HepG2 (cell line): Measurements from ENCODE around the gene INO80B. TPM values are rescaled to one million over a fixed set of nuclear protein-coding genes. Genes with fewer than 3 reads are reported as not detected.

Experiments used
- CSRNP2 ChIP-seq: sonication (generic); formaldehyde crosslinking; conservative IDR thresholded peaks from 2 replicates; pipeline ENCODE4 v1.8.0; 2022; ENCODE audit warnings: low read depth, missing genetic modification reagents
- FOXA3 ChIP-seq: IDR thresholded peaks from 2 replicates; pipeline ENCODE4 v1.6.1; 2016; ENCODE audit warnings: missing genetic modification reagents, missing compliant biosample characterization
- HNRNPLL ChIP-seq: fragments of 200-400 bp; formaldehyde crosslinking; IDR thresholded peaks from 2 replicates; pipeline ENCODE4 v1.6.1; 2017; ENCODE audit warnings: mild to moderate bottlenecking, low read depth, low read length; ENCODE audit not compliant: poor library complexity, severe bottlenecking
- PRDM4 ChIP-seq: sonication (generic); formaldehyde crosslinking; IDR thresholded peaks from 2 replicates; pipeline ENCODE4 v1.9.0; 2021; ENCODE audit warnings: missing genetic modification reagents, borderline replicate concordance
- RARA ChIP-seq: IDR thresholded peaks from 2 replicates; pipeline ENCODE4 v1.6.1; 2016; ENCODE audit warnings: missing genetic modification reagents, missing compliant biosample characterization
- SALL1 ChIP-seq: sonication (generic); formaldehyde crosslinking; IDR thresholded peaks from 2 replicates; pipeline ENCODE4 v1.8.0; 2022; ENCODE audit warnings: mild to moderate bottlenecking, missing genetic modification reagents
- TEAD3 ChIP-seq: optimal IDR thresholded peaks from 2 replicates; pipeline ENCODE3; 2016; ENCODE audit warnings: borderline replicate concordance
- UBTF ChIP-seq: sonication (generic); formaldehyde crosslinking; IDR thresholded peaks from 2 replicates; pipeline ENCODE4 v1.4.0; 2020; ENCODE audit warnings: mild to moderate bottlenecking, missing genetic modification reagents
- ZBTB42 ChIP-seq: sonication (generic); formaldehyde crosslinking; IDR thresholded peaks from 2 replicates; pipeline ENCODE4 v1.5.0; 2020; ENCODE audit warnings: mild to moderate bottlenecking, missing genetic modification reagents
- ZNF18 ChIP-seq: sonication (generic); formaldehyde crosslinking; IDR thresholded peaks from 2 replicates; pipeline ENCODE4 v1.8.0; 2022; ENCODE audit warnings: mild to moderate bottlenecking, missing genetic modification reagents; ENCODE audit not compliant: insufficient replicate concordance
- ZNF562 ChIP-seq: sonication (generic); formaldehyde crosslinking; IDR thresholded peaks from 2 replicates; pipeline ENCODE4 v1.8.0; 2022; ENCODE audit warnings: missing genetic modification reagents, borderline replicate concordance
- ZNF747 ChIP-seq: sonication (generic); formaldehyde crosslinking; IDR thresholded peaks from 2 replicates; pipeline ENCODE4 v1.8.1; 2023; ENCODE audit warnings: missing genetic modification reagents, mild to moderate bottlenecking, borderline replicate concordance
- ZSCAN5A ChIP-seq: sonication (generic); formaldehyde crosslinking; IDR thresholded peaks from 2 replicates; pipeline ENCODE4 v1.8.0; 2022; ENCODE audit warnings: mild to moderate bottlenecking, missing genetic modification reagents, borderline replicate concordance
- ZUFSP ChIP-seq: sonication (generic); formaldehyde crosslinking; IDR thresholded peaks from 2 replicates; pipeline ENCODE4 v1.9.0; 2021; ENCODE audit warnings: missing genetic modification reagents, mild to moderate bottlenecking, borderline replicate concordance
- polyA plus RNA-seq, 8 experiments: library from polyadenylated mRNA; depleted of rRNA in 3 of 8; stranded (reverse) in 7 of 8; unstranded in 1 of 8; fragments of >200 nt; fragmentation: Illumina TruSeq in 4 of 8; extraction: Trizol in 4 of 8; gene quantifications; 2 replicates each; pipeline versions ENCODE4 v1.2.1 to v1.2.3, GENCODE V29; 2011 to 2016; ENCODE audit warnings: low read depth in 4 of 8, missing spikeins in 1 of 8, mixed read lengths in 1 of 8; ENCODE audit not compliant: insufficient read depth in 1 of 8
- total RNA-seq, 5 experiments: library from RNA; depleted of rRNA; stranded (reverse); fragments of >200 nt; fragmentation: Illumina TruSeq; extraction: Trizol; gene quantifications; 2 replicates each; pipeline ENCODE4 v1.2.3, GENCODE V29; 2016; ENCODE audit warnings: low read depth in 1 of 5

Gene INO80B
- total and polyA plus RNA-seq, 2 of the 13 experiments (the other 11 are each of a cell fraction or from before 2014, with no cell fraction given), result 6.2 to 14.5 TPM

GRCh38 chr2:74499267-74499939 is 44.5 kb downstream of the INO80B start, which contains the start of gene LBX2 (continued):
- TF ChIP-seq ZNF562 (no peak), PRDM4 (CRISPR knock-in tag) (no peak), ZSCAN5A (CRISPR knock-in tag) (no peak), TEAD3 (CRISPR knock-in tag) (no peak), SALL1 (no peak), CSRNP2 (CRISPR knock-in tag) (no peak), HNRNPLL (peak; percentile 95), UBTF (CRISPR knock-in tag) (peak; percentile 80), RARA (CRISPR knock-in tag) (no peak), FOXA3 (CRISPR knock-in tag) (no peak), ZNF747 (no peak; the same call in 1 of the 2 replicates), ZUFSP (CRISPR knock-in tag) (no peak), ZBTB42 (no peak), ZNF18 (no peak)
